ENCODE results near the gene PDXK.
"Not testable (repeated sequence)": the region's sequence is repeated elsewhere in the genome, so short reads cannot be mapped to it uniquely, and the experiment has no call there.

The PDXK gene

DNA sequence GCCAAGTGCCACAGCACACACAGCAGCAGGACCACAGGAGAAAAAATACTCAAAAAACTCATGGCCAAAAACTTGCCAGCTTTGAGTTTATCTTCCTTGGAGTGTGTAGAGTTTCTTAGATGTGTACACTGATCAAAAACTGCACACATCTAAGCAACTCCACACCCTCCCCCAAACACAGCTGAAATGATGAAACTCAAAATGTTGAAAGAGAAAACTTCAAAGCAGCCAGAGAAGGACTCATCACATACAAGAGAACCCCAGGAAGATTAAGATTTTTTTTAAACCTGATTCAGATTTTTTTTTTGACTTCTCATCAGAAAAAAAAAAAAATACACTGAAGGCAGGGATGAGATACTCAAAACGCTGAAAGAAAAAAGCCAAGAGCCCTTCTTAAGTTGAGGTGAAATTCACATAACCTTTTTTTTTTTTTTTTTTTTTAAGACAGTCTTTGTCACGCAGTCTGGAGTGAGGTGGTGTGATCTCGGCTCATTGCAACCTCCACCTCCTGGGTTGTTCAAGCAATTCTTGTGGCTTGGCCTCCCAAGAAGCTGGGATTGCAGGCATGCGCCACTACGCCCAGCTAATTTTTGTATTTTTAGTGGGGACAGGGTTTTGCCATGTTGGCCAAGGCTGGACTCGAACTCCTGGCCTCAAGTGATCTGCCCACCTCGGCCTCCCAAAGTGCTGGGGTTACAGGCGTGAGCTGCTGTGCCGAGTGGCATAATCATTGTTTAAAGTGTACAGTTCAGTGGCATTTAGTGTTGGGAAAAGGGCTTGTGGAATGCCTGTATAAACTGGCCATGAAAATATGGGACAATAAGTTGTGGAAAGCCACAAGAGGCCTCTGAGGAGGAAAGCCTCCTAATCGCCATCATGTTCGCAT is 20.9 kb upstream of the PDXK start:
- H2BK5ac ChIP-seq (ENCODE audit: low read depth, low read length, poor library complexity, severe bottlenecking): no peak overlapping the region
- DNase-seq: peak; percentile 41
- H3K4me2 ChIP-seq (ENCODE audit: low read length, poor library complexity, severe bottlenecking): no peak overlapping the region
- no peak overlapping the region for H3K27ac ChIP-seq (ENCODE audit: low read length, poor library complexity, severe bottlenecking)
- H2AFZ ChIP-seq (ENCODE audit: low read depth, low read length): no peak overlapping the region
- H3K79me1 ChIP-seq (replicated peaks; ENCODE audit: low read length, poor library complexity, severe bottlenecking): peaks cover 6% of the 10 kb centered on the region
- H3K27me3 ChIP-seq (ENCODE audit: control insufficient read depth in 1 of 2, insufficient read depth in 1 of 2, low read length in 2 of 2): no peaks in the 10 kb centered on the region
- no peak overlapping the region for H3K4me3 ChIP-seq (ENCODE audit: insufficient read depth in 1 of 2, low read depth in 1 of 2, low read length in 2 of 2)
- H2BK15ac ChIP-seq (ENCODE audit: low read depth, poor library complexity, severe bottlenecking): no peak overlapping the region
- H3K4ac ChIP-seq (ENCODE audit: low read depth in 1 of 2, low read length in 2 of 2): no peak overlapping the region
- H3K23ac ChIP-seq (ENCODE audit: low read length in 2 of 2): no peak overlapping the region
- H3K18ac ChIP-seq (ENCODE audit: low read depth in 1 of 2, low read length in 2 of 2): no peak overlapping the region
- no peak overlapping the region for H3K14ac ChIP-seq (ENCODE audit: low read length in 2 of 2)
- no peak overlapping the region for H4K8ac ChIP-seq (ENCODE audit: low read length)
- no peak overlapping the region for H3K9ac ChIP-seq (ENCODE audit: low read length)
- no peak overlapping the region for H2BK12ac ChIP-seq (ENCODE audit: low read length in 2 of 2)
- 94% methylated on average over 10 of the region's 11 CpGs for WGBS
- no peak overlapping the region for H4K91ac ChIP-seq (ENCODE audit: low read length)
- H3K9me3 ChIP-seq (ENCODE audit: control insufficient read depth, low read length): no peaks in the 10 kb centered on the region
- H3K36me3 ChIP-seq (ENCODE audit: control insufficient read depth in 1 of 2, insufficient read depth in 2 of 2, low read depth in 1 of 2, low read length in 2 of 2): peaks cover 22 to 36% of the 10 kb centered on the region in 2 experiments
- peaks cover 11% of the 10 kb centered on the region for H3K4me1 ChIP-seq (ENCODE audit: control insufficient read depth, insufficient read depth, low read depth, low read length)
- no peak overlapping the region for H2AK5ac ChIP-seq (ENCODE audit: low read length, severe bottlenecking)
- H2BK120ac ChIP-seq (ENCODE audit: low read depth, low read length): no peak overlapping the region

DNA sequence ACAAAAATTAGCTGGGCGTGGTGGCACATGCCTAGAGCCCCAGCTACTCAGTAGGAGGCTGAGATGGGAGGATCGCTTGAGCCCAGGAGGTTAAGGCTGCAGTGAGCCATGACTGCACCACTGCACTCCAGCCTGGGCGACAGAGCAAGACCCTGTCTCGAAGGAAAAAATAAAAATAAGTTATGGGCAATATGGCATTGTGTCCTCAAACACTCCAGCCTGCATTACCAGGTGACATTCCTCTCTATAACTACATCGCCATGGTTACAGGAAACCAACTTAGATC is 19.5 kb upstream of the PDXK start:
- not testable (repeated sequence) for H3K9me3 ChIP-seq (ENCODE audit: control insufficient read depth, low read length); H2AFZ ChIP-seq (ENCODE audit: low read depth, low read length); H3K18ac ChIP-seq (ENCODE audit: low read depth in 1 of 2, low read length in 2 of 2); H3K79me1 ChIP-seq (replicated peaks; ENCODE audit: low read length, poor library complexity, severe bottlenecking); H4K91ac ChIP-seq (ENCODE audit: low read length); H2BK5ac ChIP-seq (ENCODE audit: low read depth, low read length, poor library complexity, severe bottlenecking); H2BK12ac ChIP-seq (ENCODE audit: low read length in 2 of 2); H2BK120ac ChIP-seq (ENCODE audit: low read depth, low read length); H4K8ac ChIP-seq (ENCODE audit: low read length); H3K23ac ChIP-seq (ENCODE audit: low read length in 2 of 2); H3K9ac ChIP-seq (ENCODE audit: low read length); H3K27me3 ChIP-seq (ENCODE audit: control insufficient read depth in 1 of 2, insufficient read depth in 1 of 2, low read length in 2 of 2); H2BK15ac ChIP-seq (ENCODE audit: low read depth, poor library complexity, severe bottlenecking); H3K4me2 ChIP-seq (ENCODE audit: low read length, poor library complexity, severe bottlenecking); H3K14ac ChIP-seq (ENCODE audit: low read length in 2 of 2); H3K27ac ChIP-seq (ENCODE audit: low read length, poor library complexity, severe bottlenecking); H3K4me3 ChIP-seq (ENCODE audit: insufficient read depth in 1 of 2, low read depth in 1 of 2, low read length in 2 of 2); DNase-seq; H2AK5ac ChIP-seq (ENCODE audit: low read length, severe bottlenecking); H3K4ac ChIP-seq (ENCODE audit: low read depth in 1 of 2, low read length in 2 of 2)
- WGBS: 87% methylated on average over 5 of the region's 5 CpGs
- Histone ChIP-seq H3K36me3 (ENCODE audit: control insufficient read depth in 1 of 2, insufficient read depth in 2 of 2, low read depth in 1 of 2, low read length in 2 of 2) (peaks cover 13 to 22% of the 10 kb centered on the region in 2 experiments), H3K4me1 (ENCODE audit: control insufficient read depth, insufficient read depth, low read depth, low read length) (peaks cover 18% of the 10 kb centered on the region)

DNA sequence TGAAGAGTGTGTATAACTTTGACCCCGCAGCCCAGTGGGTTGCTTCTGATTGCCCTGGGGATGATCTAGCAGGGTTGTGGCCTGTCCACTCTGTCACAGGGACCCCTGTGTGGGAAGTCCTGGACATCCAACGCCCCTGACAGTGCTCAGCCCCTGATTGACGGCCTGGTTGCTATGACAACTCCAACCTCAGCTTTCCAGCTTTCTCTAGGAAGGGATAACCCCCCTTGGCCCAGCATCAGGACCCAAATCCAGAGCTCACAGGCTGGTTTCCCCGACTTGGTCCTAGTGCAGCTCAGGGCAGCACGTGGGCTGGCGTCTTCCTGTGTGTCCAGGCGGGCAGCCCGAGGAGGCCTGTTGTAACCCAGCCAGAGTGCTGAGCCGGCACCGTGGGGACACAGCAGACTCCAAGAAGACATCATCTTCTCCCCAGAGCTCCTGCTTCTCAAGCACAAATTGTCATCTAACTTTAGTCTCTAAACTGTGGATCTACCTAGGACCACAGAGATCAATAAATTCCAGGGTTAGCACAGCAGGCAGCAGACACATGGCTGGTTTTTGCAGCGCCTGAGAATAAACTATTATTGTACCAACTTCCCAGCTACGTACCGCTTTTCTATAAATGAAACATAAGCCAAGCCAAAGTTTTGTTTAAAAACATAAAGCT is 18.9 kb upstream of the PDXK start:
- Histone ChIP-seq H3K23ac (ENCODE audit: low read length in 2 of 2) (no peak overlapping the region), H3K4me2 (ENCODE audit: low read length, poor library complexity, severe bottlenecking) (no peak overlapping the region), H3K9me3 (ENCODE audit: control insufficient read depth, low read length) (no peaks in the 10 kb centered on the region), H3K9ac (ENCODE audit: low read length) (no peak overlapping the region), H3K36me3 (ENCODE audit: control insufficient read depth in 1 of 2, insufficient read depth in 2 of 2, low read depth in 1 of 2, low read length in 2 of 2) (peaks cover 8 to 15% of the 10 kb centered on the region in 2 experiments), H3K4ac (ENCODE audit: low read depth in 1 of 2, low read length in 2 of 2) (no peak overlapping the region), H3K4me3 (ENCODE audit: insufficient read depth in 1 of 2, low read depth in 1 of 2, low read length in 2 of 2) (no peak overlapping the region), H3K14ac (ENCODE audit: low read length in 2 of 2) (no peak overlapping the region), H2BK12ac (ENCODE audit: low read length in 2 of 2) (no peak overlapping the region), H3K79me1 (replicated peaks; ENCODE audit: low read length, poor library complexity, severe bottlenecking) (peaks cover 6% of the 10 kb centered on the region), H3K27ac (ENCODE audit: low read length, poor library complexity, severe bottlenecking) (no peak overlapping the region), H3K4me1 (ENCODE audit: control insufficient read depth, insufficient read depth, low read depth, low read length) (peaks cover 18% of the 10 kb centered on the region), H3K18ac (ENCODE audit: low read depth in 1 of 2, low read length in 2 of 2) (no peak overlapping the region), H4K8ac (ENCODE audit: low read length) (no peak overlapping the region), H3K27me3 (ENCODE audit: control insufficient read depth in 1 of 2, insufficient read depth in 1 of 2, low read length in 2 of 2) (no peaks in the 10 kb centered on the region), H2AFZ (ENCODE audit: low read depth, low read length) (no peak overlapping the region), H4K91ac (ENCODE audit: low read length) (no peak overlapping the region), H2AK5ac (ENCODE audit: low read length, severe bottlenecking) (peak overlapping the region; percentile 70), H2BK15ac (ENCODE audit: low read depth, poor library complexity, severe bottlenecking) (no peak overlapping the region), H2BK120ac (ENCODE audit: low read depth, low read length) (no peak overlapping the region), H2BK5ac (ENCODE audit: low read depth, low read length, poor library complexity, severe bottlenecking) (no peak overlapping the region)
- DNase-seq: no peak
- WGBS: 89% methylated on average over 13 of the region's 13 CpGs

DNA sequence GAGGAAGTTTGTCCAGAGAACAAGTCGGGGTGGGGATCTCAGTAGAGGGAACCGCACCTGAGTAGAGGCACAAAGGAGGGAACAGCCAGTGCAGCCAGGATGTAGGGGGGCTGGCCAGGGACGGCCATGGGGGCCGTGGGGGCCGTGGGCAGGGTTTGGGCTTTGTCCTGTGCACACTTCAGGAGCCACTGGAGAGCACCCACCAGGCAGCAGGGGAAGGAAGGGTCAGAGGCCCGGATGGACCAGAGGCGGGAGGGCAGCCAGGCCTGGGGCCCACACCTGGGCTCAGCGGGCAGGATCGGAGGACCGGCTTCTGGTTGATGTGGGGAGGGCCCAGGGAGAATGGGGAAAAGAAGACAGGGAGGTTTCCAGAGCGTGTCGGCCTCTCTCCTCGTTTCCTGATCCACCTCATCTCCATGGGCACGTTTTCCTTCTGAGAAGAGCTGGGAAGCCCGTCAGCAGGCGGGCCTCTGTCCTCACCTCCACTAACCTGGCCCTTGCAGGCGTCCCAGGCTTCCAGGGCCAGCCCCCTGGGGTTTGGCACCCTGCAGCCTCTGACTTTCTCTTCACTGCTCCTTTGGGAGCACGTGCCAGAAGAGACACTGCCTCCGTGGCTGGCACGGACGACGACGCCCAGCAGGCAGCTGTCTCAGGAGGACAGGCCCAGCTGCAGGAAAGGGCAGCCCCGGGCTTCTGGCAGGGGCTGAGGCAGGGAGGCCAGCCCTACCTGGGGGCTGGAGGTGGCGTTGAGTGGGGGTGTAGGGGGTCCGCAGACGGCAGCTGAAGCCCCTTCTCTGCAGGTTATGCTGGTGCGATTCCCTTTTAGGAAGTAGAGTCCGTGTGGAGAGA is 16.8 kb upstream of the PDXK start:
- WGBS: 87% methylated on average over 25 of the region's 29 CpGs

More for the DNA sequence above, 16.8 kb upstream of the PDXK start:
- Histone ChIP-seq H2BK5ac (ENCODE audit: low read depth, low read length, poor library complexity, severe bottlenecking) (no peak overlapping the region), H3K23ac (ENCODE audit: low read length in 2 of 2) (no peak overlapping the region), H3K4ac (ENCODE audit: low read depth in 1 of 2, low read length in 2 of 2) (no peak overlapping the region), H3K36me3 (ENCODE audit: control insufficient read depth in 1 of 2, insufficient read depth in 2 of 2, low read depth in 1 of 2, low read length in 2 of 2) (no peaks in the 10 kb centered on the region), H3K9me3 (ENCODE audit: control insufficient read depth, low read length) (no peaks in the 10 kb centered on the region), H3K9ac (ENCODE audit: low read length) (peak overlapping the region; percentile 39), H4K91ac (ENCODE audit: low read length) (peak overlapping the region; percentile 7), H3K79me1 (replicated peaks; ENCODE audit: low read length, poor library complexity, severe bottlenecking) (no peaks in the 10 kb centered on the region), H3K4me1 (ENCODE audit: control insufficient read depth, insufficient read depth, low read depth, low read length) (peaks cover 18% of the 10 kb centered on the region), H2BK120ac (ENCODE audit: low read depth, low read length) (no peak overlapping the region), H3K18ac (ENCODE audit: low read depth in 1 of 2, low read length in 2 of 2) (no peak overlapping the region), H3K4me2 (ENCODE audit: low read length, poor library complexity, severe bottlenecking) (no peak overlapping the region), H3K27ac (ENCODE audit: low read length, poor library complexity, severe bottlenecking) (no peak overlapping the region), H2AFZ (ENCODE audit: low read depth, low read length) (no peak overlapping the region), H3K27me3 (ENCODE audit: control insufficient read depth in 1 of 2, insufficient read depth in 1 of 2, low read length in 2 of 2) (no peaks in the 10 kb centered on the region), H2BK12ac (ENCODE audit: low read length in 2 of 2) (no peak overlapping the region), H3K4me3 (ENCODE audit: insufficient read depth in 1 of 2, low read depth in 1 of 2, low read length in 2 of 2) (no peak overlapping the region), H4K8ac (ENCODE audit: low read length) (no peak overlapping the region), H2BK15ac (ENCODE audit: low read depth, poor library complexity, severe bottlenecking) (no peak overlapping the region), H3K14ac (ENCODE audit: low read length in 2 of 2) (no peak overlapping the region), H2AK5ac (ENCODE audit: low read length, severe bottlenecking) (no peak overlapping the region)
- no peak for DNase-seq
